Epithelial cell of esophagus (primary cell): ENCODE results near the gene UBXN10.

Source experiments
- DNase-seq: peaks from one replicate; pipeline ENCODE4 v3.0.0; 2010; ENCODE audit warnings: low read depth
- H3K4me3 ChIP-seq: 2 replicates; pipeline ENCODE4 v1.5.1; 2011; ENCODE audit warnings: mild to moderate bottlenecking, low read length, control low read depth
- CTCF ChIP-seq: IDR thresholded peaks from 2 replicates; pipeline ENCODE4 v1.5.1; 2011; ENCODE audit warnings: low read depth, mild to moderate bottlenecking, low read length, control low read depth, inconsistent platforms; ENCODE audit not compliant: insufficient read depth; ENCODE audit errors: missing control alignments

Gene UBXN10

GRCh38 chr1:20139776-20140612, 45.9 kb upstream of the UBXN10 start:
- DNase-seq, result no peak
- no peak for TF ChIP-seq CTCF
- H3K4me3 ChIP-seq, result no peak overlapping the region

DNA sequence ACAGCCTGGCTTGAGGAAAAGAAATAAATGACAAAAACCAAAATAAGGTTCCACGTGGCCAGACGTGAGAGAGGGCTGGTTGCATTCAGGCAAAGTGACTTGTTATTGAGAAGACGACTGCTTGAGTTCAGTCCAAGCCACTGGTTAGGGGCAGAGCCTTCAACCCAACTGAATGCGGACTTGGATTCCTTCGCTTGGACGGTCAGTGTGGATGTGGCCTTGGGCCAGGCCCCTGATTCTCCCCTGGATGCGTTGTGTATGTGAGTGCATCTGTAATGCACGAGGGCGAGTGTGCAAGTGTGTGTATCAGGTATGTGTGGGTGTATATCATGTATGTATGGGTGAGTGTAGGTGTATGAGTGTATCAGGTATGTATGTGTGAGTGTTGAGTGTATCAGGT, 44.9 kb upstream of the UBXN10 start:
- no peak for TF ChIP-seq CTCF
- no peak overlapping the region for H3K4me3 ChIP-seq
- no peak for DNase-seq

DNA sequence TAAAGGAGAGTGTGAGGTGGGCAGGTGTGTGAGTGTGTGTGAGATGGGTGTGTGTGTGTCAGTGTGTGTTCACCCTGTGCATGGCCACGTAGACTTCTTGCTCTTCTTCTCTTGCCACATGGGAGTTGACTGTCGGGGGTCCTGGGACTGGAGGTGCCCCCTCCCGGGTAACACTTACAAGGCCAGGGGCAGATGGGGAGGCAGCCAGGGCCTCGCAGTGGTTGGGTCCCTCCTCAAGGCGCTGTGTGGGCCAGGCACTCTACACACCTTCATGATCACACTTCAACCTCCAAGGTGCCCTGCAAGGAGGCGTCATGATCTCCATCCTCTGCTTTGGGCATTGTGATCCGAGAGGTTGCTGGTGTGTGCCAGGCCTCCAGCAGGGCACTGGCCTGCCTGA, 44.4 kb upstream of the UBXN10 start:
- TF ChIP-seq CTCF, result no peak
- no peak for DNase-seq
- no peak overlapping the region for H3K4me3 ChIP-seq

- no peak for TF ChIP-seq CTCF
- DNase-seq, result no peak
- no peak overlapping the region for H3K4me3 ChIP-seq
These were observed 43.7 kb upstream of the UBXN10 start for GRCh38 chr1:20142001-20142710.

- no peak for DNase-seq
- H3K4me3 ChIP-seq, result no peak overlapping the region
- TF ChIP-seq CTCF, result no peak
These were observed 42.6 kb upstream of the UBXN10 start for GRCh38 chr1:20143318-20143717.

- no peak overlapping the region for H3K4me3 ChIP-seq
- DNase-seq, result no peak
- TF ChIP-seq CTCF, result no peak
These were observed 41.9 kb upstream of the UBXN10 start for GRCh38 chr1:20143734-20144565.
